ENCODE measurements around the gene ADAM12. TPM values are rescaled to one million over a fixed set of nuclear protein-coding genes. Genes with fewer than 3 reads are reported as not detected.
A peak's percentile ranks its signal among the peaks of the same experiment; 100 is the strongest.

The ADAM12 gene
- total and polyA plus RNA-seq, 2 donors from 2014 or later, result 0.26 to 3.3 TPM

GRCh38 chr10:126222736-126223511, 165.4 kb downstream of the ADAM12 start:
- H3K9me3 ChIP-seq (ENCODE audit: control insufficient read depth in 2 of 3, insufficient read depth in 1 of 3, low read length in 3 of 3), result no peaks in the 10 kb centered on the region
- no peak for DNase-seq
- no peaks in the 10 kb centered on the region for H3K27me3 ChIP-seq (ENCODE audit: control insufficient read depth, insufficient read depth, low read length)
- TF ChIP-seq CTCF (IDR thresholded peaks at IDR 0.05; ENCODE audit: borderline replicate concordance, extremely low read depth, insufficient read depth), result no peak
- H3K27ac ChIP-seq (ENCODE audit: low read depth in 2 of 2, low read length in 2 of 2), result no peak overlapping the region
- no peak overlapping the region for H3K9ac ChIP-seq (ENCODE audit: low read length in 3 of 3)
- H3K36me3 ChIP-seq (ENCODE audit: control insufficient read depth in 2 of 3, insufficient read depth in 3 of 3, low read length in 3 of 3), result no peaks in the 10 kb centered on the region
- intact Hi-C loops (cut with DNase I), result no loop called here
- FAIRE-seq, result no peak
- no peak overlapping the region for H3K4me3 ChIP-seq (ENCODE audit: low read length in 3 of 3)
- H3K4me1 ChIP-seq (ENCODE audit: control insufficient read depth in 2 of 3, insufficient read depth in 2 of 3, low read depth in 1 of 3, low read length in 3 of 3), result peaks cover 0 to 5% (median 3%) of the 10 kb centered on the region in 3 donors

- no peak overlapping the region for H3K27ac ChIP-seq (ENCODE audit: low read depth in 2 of 2, low read length in 2 of 2)
- no peaks in the 10 kb centered on the region for H3K36me3 ChIP-seq (ENCODE audit: control insufficient read depth in 2 of 3, insufficient read depth in 3 of 3, low read length in 3 of 3)
- no peaks in the 10 kb centered on the region for H3K27me3 ChIP-seq (ENCODE audit: control insufficient read depth, insufficient read depth, low read length)
- no peak overlapping the region for H3K9ac ChIP-seq (ENCODE audit: low read length in 3 of 3)
- DNase-seq, result no peak
- intact Hi-C loops (cut with DNase I), result no loop called here
- H3K9me3 ChIP-seq (ENCODE audit: control insufficient read depth in 2 of 3, insufficient read depth in 1 of 3, low read length in 3 of 3), result no peaks in the 10 kb centered on the region
- TF ChIP-seq CTCF (IDR thresholded peaks at IDR 0.05; ENCODE audit: borderline replicate concordance, extremely low read depth, insufficient read depth), result no peak
- H3K4me1 ChIP-seq (ENCODE audit: control insufficient read depth in 2 of 3, insufficient read depth in 2 of 3, low read depth in 1 of 3, low read length in 3 of 3), result peaks cover 0 to 3% (median 3%) of the 10 kb centered on the region in 3 donors
- H3K4me3 ChIP-seq (ENCODE audit: low read length in 3 of 3), result no peak overlapping the region
- no peak for FAIRE-seq
Measured at GRCh38 chr10:126221874-126222273, 166.4 kb downstream of the ADAM12 start.

GRCh38 chr10:126218778-126219649, 169.3 kb downstream of the ADAM12 start:
- H3K9ac ChIP-seq (ENCODE audit: low read length in 3 of 3), result no peak overlapping the region
- DNase-seq, result peak in 3 of 5 donors; percentile 33 to 59 (median 57)
- H3K36me3 ChIP-seq (ENCODE audit: control insufficient read depth in 2 of 3, insufficient read depth in 3 of 3, low read length in 3 of 3), result no peaks in the 10 kb centered on the region
- H3K4me3 ChIP-seq (ENCODE audit: low read length in 3 of 3), result no peak overlapping the region
- H3K4me1 ChIP-seq (ENCODE audit: control insufficient read depth in 2 of 3, insufficient read depth in 2 of 3, low read depth in 1 of 3, low read length in 3 of 3), result no peaks in the 10 kb centered on the region
- no peak overlapping the region for H3K27ac ChIP-seq (ENCODE audit: low read depth in 2 of 2, low read length in 2 of 2)
- H3K9me3 ChIP-seq (ENCODE audit: control insufficient read depth in 2 of 3, insufficient read depth in 1 of 3, low read length in 3 of 3), result no peaks in the 10 kb centered on the region
- intact Hi-C loops (cut with DNase I), result no loop called here
- H3K27me3 ChIP-seq (ENCODE audit: control insufficient read depth, insufficient read depth, low read length), result no peaks in the 10 kb centered on the region
- no peak for TF ChIP-seq CTCF (IDR thresholded peaks at IDR 0.05; ENCODE audit: borderline replicate concordance, extremely low read depth, insufficient read depth)
- no peak for FAIRE-seq
